Measurements from ENCODE around the gene TENM3. TPM values are rescaled to one million over a fixed set of nuclear protein-coding genes. Genes with fewer than 3 reads are reported as not detected.

Gene TENM3
- total and polyA plus RNA-seq, 5 donors from 2014 or later = not detected

DNA sequence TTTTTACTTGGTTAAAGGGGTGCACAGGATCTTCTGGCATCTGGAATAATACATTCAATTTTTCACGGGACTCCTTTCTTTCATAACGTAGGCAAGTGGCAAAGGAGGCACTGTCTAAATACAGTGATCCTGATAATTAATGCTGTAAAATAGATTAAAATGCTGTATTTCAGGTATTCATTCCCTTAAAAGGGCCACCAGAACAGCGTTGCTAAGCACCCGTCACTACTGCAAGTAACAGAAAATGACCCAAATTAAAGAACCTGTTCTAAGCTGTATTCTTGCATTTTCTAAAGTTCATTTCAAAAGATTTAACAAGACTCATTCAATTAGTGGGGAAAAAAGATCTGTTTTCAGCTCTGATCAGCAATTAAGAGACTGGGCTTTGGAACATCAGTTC lies 208.2 kb downstream of the TENM3 start:
- no peak overlapping the region for H3K4me3 Mint-ChIP-seq
- ATAC-seq (ENCODE audit: low read depth in 2 of 2) (no peak), DNase-seq (no peak)
- no peak overlapping the region for H3K4me3 ChIP-seq (ENCODE audit: low read depth, low read length)
- H3K36me3 ChIP-seq (ENCODE audit: control insufficient read depth, insufficient read depth, low read length) = no peaks in the 10 kb centered on the region
- no peak overlapping the region for H3K27ac ChIP-seq (ENCODE audit: insufficient read depth, low read length, poor library complexity, severe bottlenecking)
- H3K4me1 ChIP-seq (ENCODE audit: control insufficient read depth, insufficient read depth, low read length, poor library complexity, severe bottlenecking) = peaks cover 8% of the 10 kb centered on the region
- H3K4me1 Mint-ChIP-seq = peaks cover 10 to 19% (median 13%) of the 10 kb centered on the region in 4 donors
- peaks cover 56% of the 10 kb centered on the region for H3K27me3 Mint-ChIP-seq
- peaks cover 38% of the 10 kb centered on the region for H3K27me3 ChIP-seq (ENCODE audit: control insufficient read depth, insufficient read depth, low read length)
- no peak overlapping the region for H3K27ac Mint-ChIP-seq
- peaks cover 0 to 7% (median 0%) of the 10 kb centered on the region in 7 donors for H3K9me3 Mint-ChIP-seq
- no peaks in the 10 kb centered on the region for H3K36me3 Mint-ChIP-seq
- no peaks in the 10 kb centered on the region for H3K9me3 ChIP-seq (ENCODE audit: control insufficient read depth in 2 of 2, low read length in 2 of 2)

- H3K4me1 ChIP-seq (ENCODE audit: control insufficient read depth, insufficient read depth, low read length, poor library complexity, severe bottlenecking) = peaks cover 3% of the 10 kb centered on the region
These were observed 210.6 kb downstream of the TENM3 start for GRCh38 chr4:182453830-182454229.

GRCh38 chr4:182454440-182455013 lies 211.3 kb downstream of the TENM3 start:
- Histone ChIP-seq H3K4me3 (ENCODE audit: low read depth, low read length) (no peak overlapping the region), H3K9me3 (ENCODE audit: control insufficient read depth in 2 of 2, low read length in 2 of 2) (no peaks in the 10 kb centered on the region), H3K27me3 (ENCODE audit: control insufficient read depth, insufficient read depth, low read length) (peaks cover 27% of the 10 kb centered on the region), H3K4me1 (ENCODE audit: control insufficient read depth, insufficient read depth, low read length, poor library complexity, severe bottlenecking) (no peaks in the 10 kb centered on the region), H3K27ac (ENCODE audit: insufficient read depth, low read length, poor library complexity, severe bottlenecking) (no peak overlapping the region), H3K36me3 (ENCODE audit: control insufficient read depth, insufficient read depth, low read length) (no peaks in the 10 kb centered on the region)
- Mint-ChIP-seq H3K9me3 (no peaks in the 10 kb centered on the region), H3K27me3 (peaks cover 35% of the 10 kb centered on the region), H3K36me3 (no peaks in the 10 kb centered on the region), H3K4me3 (no peak overlapping the region), H3K27ac (no peak overlapping the region), H3K4me1 (peaks cover 0 to 8% (median 7%) of the 10 kb centered on the region in 4 donors)
- no peak for DNase-seq
- ATAC-seq (ENCODE audit: low read depth in 2 of 2) = no peak

More at GRCh38 chr4:182453830-182454229, 210.6 kb downstream of the TENM3 start:
- no peaks in the 10 kb centered on the region for H3K36me3 Mint-ChIP-seq
- no peak overlapping the region for H3K4me3 Mint-ChIP-seq
- peaks cover 0 to 13% (median 8%) of the 10 kb centered on the region in 4 donors for H3K4me1 Mint-ChIP-seq
- H3K9me3 Mint-ChIP-seq = no peaks in the 10 kb centered on the region
- no peak overlapping the region for H3K27ac Mint-ChIP-seq
- ATAC-seq (ENCODE audit: low read depth in 2 of 2) (no peak), DNase-seq (no peak)
- H3K27me3 Mint-ChIP-seq = peaks cover 40% of the 10 kb centered on the region
- Histone ChIP-seq H3K4me3 (ENCODE audit: low read depth, low read length) (no peak overlapping the region), H3K9me3 (ENCODE audit: control insufficient read depth in 2 of 2, low read length in 2 of 2) (no peaks in the 10 kb centered on the region), H3K27ac (ENCODE audit: insufficient read depth, low read length, poor library complexity, severe bottlenecking) (no peak overlapping the region), H3K27me3 (ENCODE audit: control insufficient read depth, insufficient read depth, low read length) (peaks cover 29% of the 10 kb centered on the region), H3K36me3 (ENCODE audit: control insufficient read depth, insufficient read depth, low read length) (no peaks in the 10 kb centered on the region)

GRCh38 chr4:182465114-182465513 lies 221.9 kb downstream of the TENM3 start:
- Histone ChIP-seq H3K27ac (ENCODE audit: insufficient read depth, low read length, poor library complexity, severe bottlenecking) (no peak overlapping the region), H3K4me3 (ENCODE audit: low read depth, low read length) (no peak overlapping the region), H3K4me1 (ENCODE audit: control insufficient read depth, insufficient read depth, low read length, poor library complexity, severe bottlenecking) (no peaks in the 10 kb centered on the region), H3K27me3 (ENCODE audit: control insufficient read depth, insufficient read depth, low read length) (no peaks in the 10 kb centered on the region), H3K36me3 (ENCODE audit: control insufficient read depth, insufficient read depth, low read length) (no peaks in the 10 kb centered on the region), H3K9me3 (ENCODE audit: control insufficient read depth in 2 of 2, low read length in 2 of 2) (no peaks in the 10 kb centered on the region)
- ATAC-seq (ENCODE audit: low read depth in 2 of 2) (no peak), DNase-seq (no peak)
- Mint-ChIP-seq H3K27ac (no peak overlapping the region), H3K4me3 (no peak overlapping the region), H3K4me1 (no peaks in the 10 kb centered on the region), H3K36me3 (no peaks in the 10 kb centered on the region), H3K27me3 (no peaks in the 10 kb centered on the region), H3K9me3 (peaks cover 0 to 3% (median 0%) of the 10 kb centered on the region in 7 donors)

GRCh38 chr4:182465979-182466378 lies 222.8 kb downstream of the TENM3 start:
- H3K9me3 ChIP-seq (ENCODE audit: control insufficient read depth in 2 of 2, low read length in 2 of 2) = no peaks in the 10 kb centered on the region
- H3K4me3 Mint-ChIP-seq = no peak overlapping the region
- H3K27me3 ChIP-seq (ENCODE audit: control insufficient read depth, insufficient read depth, low read length) = no peaks in the 10 kb centered on the region
- H3K4me1 ChIP-seq (ENCODE audit: control insufficient read depth, insufficient read depth, low read length, poor library complexity, severe bottlenecking) = no peaks in the 10 kb centered on the region
- H3K9me3 Mint-ChIP-seq = peaks cover 0 to 3% (median 0%) of the 10 kb centered on the region in 7 donors
- no peak overlapping the region for H3K27ac Mint-ChIP-seq
- no peaks in the 10 kb centered on the region for H3K27me3 Mint-ChIP-seq
- H3K36me3 Mint-ChIP-seq = no peaks in the 10 kb centered on the region
- no peak overlapping the region for H3K4me3 ChIP-seq (ENCODE audit: low read depth, low read length)
- DNase-seq = no peak
- H3K4me1 Mint-ChIP-seq = no peaks in the 10 kb centered on the region
- no peaks in the 10 kb centered on the region for H3K36me3 ChIP-seq (ENCODE audit: control insufficient read depth, insufficient read depth, low read length)
- ATAC-seq (ENCODE audit: low read depth in 2 of 2) = no peak
- H3K27ac ChIP-seq (ENCODE audit: insufficient read depth, low read length, poor library complexity, severe bottlenecking) = no peak overlapping the region

DNA sequence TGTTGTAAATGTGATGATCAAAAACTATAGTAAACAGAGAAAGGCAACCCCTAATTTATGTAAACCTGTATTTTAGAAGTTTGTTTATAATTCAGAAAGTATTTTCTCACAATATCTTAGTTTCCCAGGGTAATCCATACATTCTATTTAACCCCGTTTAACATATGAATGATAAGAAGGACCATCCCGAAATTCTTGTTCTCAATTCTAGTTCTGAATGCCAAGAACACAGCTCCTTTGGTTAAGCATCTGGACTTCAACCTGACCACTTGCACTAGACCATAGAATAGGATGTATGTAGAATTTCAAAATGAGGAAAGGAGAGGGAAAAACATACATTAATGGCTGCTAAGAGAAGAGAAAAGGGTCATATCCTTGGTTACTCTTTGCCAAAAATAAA lies 227.0 kb downstream of the TENM3 start:
- Histone ChIP-seq H3K27ac (ENCODE audit: insufficient read depth, low read length, poor library complexity, severe bottlenecking) (no peak overlapping the region), H3K36me3 (ENCODE audit: control insufficient read depth, insufficient read depth, low read length) (no peaks in the 10 kb centered on the region), H3K27me3 (ENCODE audit: control insufficient read depth, insufficient read depth, low read length) (no peaks in the 10 kb centered on the region), H3K9me3 (ENCODE audit: control insufficient read depth in 2 of 2, low read length in 2 of 2) (no peaks in the 10 kb centered on the region), H3K4me3 (ENCODE audit: low read depth, low read length) (no peak overlapping the region), H3K4me1 (ENCODE audit: control insufficient read depth, insufficient read depth, low read length, poor library complexity, severe bottlenecking) (no peaks in the 10 kb centered on the region)
- peaks cover 0 to 3% (median 0%) of the 10 kb centered on the region in 7 donors for H3K9me3 Mint-ChIP-seq
- H3K36me3 Mint-ChIP-seq = no peaks in the 10 kb centered on the region
- H3K27ac Mint-ChIP-seq = no peak overlapping the region
- H3K4me1 Mint-ChIP-seq = no peaks in the 10 kb centered on the region
- H3K27me3 Mint-ChIP-seq = no peaks in the 10 kb centered on the region
- no peak for ATAC-seq (ENCODE audit: low read depth in 2 of 2)
- no peak for DNase-seq
- H3K4me3 Mint-ChIP-seq = no peak overlapping the region

- H3K27ac Mint-ChIP-seq = no peak overlapping the region
- H3K36me3 Mint-ChIP-seq = no peaks in the 10 kb centered on the region
- no peaks in the 10 kb centered on the region for H3K4me1 Mint-ChIP-seq
- H3K27me3 ChIP-seq (ENCODE audit: control insufficient read depth, insufficient read depth, low read length) = no peaks in the 10 kb centered on the region
- no peak for ATAC-seq (ENCODE audit: low read depth in 2 of 2)
- no peaks in the 10 kb centered on the region for H3K27me3 Mint-ChIP-seq
- H3K9me3 Mint-ChIP-seq = no peaks in the 10 kb centered on the region
- no peak overlapping the region for H3K4me3 ChIP-seq (ENCODE audit: low read depth, low read length)
- no peak overlapping the region for H3K4me3 Mint-ChIP-seq
- no peaks in the 10 kb centered on the region for H3K9me3 ChIP-seq (ENCODE audit: control insufficient read depth in 2 of 2, low read length in 2 of 2)
- no peaks in the 10 kb centered on the region for H3K4me1 ChIP-seq (ENCODE audit: control insufficient read depth, insufficient read depth, low read length, poor library complexity, severe bottlenecking)
- DNase-seq = no peak
- H3K36me3 ChIP-seq (ENCODE audit: control insufficient read depth, insufficient read depth, low read length) = no peaks in the 10 kb centered on the region
- no peak overlapping the region for H3K27ac ChIP-seq (ENCODE audit: insufficient read depth, low read length, poor library complexity, severe bottlenecking)
These were observed 232.3 kb downstream of the TENM3 start for GRCh38 chr4:182475539-182475938.

DNA sequence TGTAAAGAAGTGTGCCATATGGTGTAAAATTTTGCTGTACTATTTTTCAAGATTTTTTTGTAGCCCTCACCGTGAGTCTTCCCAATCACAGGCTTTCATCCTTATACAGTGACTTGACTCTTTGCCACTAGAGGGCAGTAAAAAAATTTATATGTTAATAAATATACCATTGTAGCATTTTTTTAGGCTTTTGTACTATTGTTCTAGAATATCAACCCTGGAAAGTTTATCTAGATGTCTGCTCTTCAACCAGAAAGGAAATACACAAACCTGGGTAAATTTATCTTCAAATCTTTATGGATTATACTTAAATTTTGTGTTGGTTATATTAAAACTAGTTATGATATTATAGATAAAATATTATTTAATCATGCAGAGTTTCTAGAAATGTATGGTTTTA lies 235.3 kb downstream of the TENM3 start:
- ATAC-seq (ENCODE audit: low read depth in 2 of 2) (no peak), DNase-seq (peak in 2 of 3 donors; percentile 20)
- H3K4me1 ChIP-seq (ENCODE audit: control insufficient read depth, insufficient read depth, low read length, poor library complexity, severe bottlenecking) = no peaks in the 10 kb centered on the region
- Mint-ChIP-seq H3K4me1 (no peaks in the 10 kb centered on the region), H3K9me3 (no peaks in the 10 kb centered on the region), H3K4me3 (no peak overlapping the region), H3K27ac (no peak overlapping the region), H3K36me3 (no peaks in the 10 kb centered on the region), H3K27me3 (no peaks in the 10 kb centered on the region)
- no peaks in the 10 kb centered on the region for H3K27me3 ChIP-seq (ENCODE audit: control insufficient read depth, insufficient read depth, low read length)
- no peaks in the 10 kb centered on the region for H3K36me3 ChIP-seq (ENCODE audit: control insufficient read depth, insufficient read depth, low read length)
- no peak overlapping the region for H3K4me3 ChIP-seq (ENCODE audit: low read depth, low read length)
- no peak overlapping the region for H3K27ac ChIP-seq (ENCODE audit: insufficient read depth, low read length, poor library complexity, severe bottlenecking)
- H3K9me3 ChIP-seq (ENCODE audit: control insufficient read depth in 2 of 2, low read length in 2 of 2) = no peaks in the 10 kb centered on the region
